ENCODE results near the gene HMGCLL1.

HMGCLL1 gene

DNA sequence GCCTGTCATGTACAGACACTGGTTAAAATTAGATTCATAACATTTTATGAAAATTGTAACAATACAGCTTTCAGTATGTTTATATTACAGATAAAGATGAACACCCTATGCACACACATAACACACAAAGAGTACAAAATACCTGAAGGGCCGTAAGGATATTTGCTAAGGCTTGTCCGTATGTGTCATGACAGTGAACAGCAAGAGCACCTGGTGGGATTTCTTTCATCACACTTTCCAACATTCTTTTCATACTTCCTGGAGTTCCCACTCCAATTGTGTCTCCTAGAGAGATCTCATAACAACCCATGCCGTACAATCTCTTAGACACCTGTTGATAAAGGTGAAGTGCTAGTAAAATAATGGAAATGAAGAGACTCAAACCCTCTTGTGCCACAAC, 83.7 kb downstream of the HMGCLL1 start:
- Histone ChIP-seq H3K27me3 (ENCODE audit: control insufficient read depth, insufficient read depth, low read length) (no peaks in the 10 kb centered on the region), H3K4me3 (ENCODE audit: low read length) (no peak overlapping the region), H3K36me3 (ENCODE audit: control insufficient read depth, insufficient read depth, low read length) (no peaks in the 10 kb centered on the region), H3K9me3 (ENCODE audit: control insufficient read depth, insufficient read depth, low read length) (no peaks in the 10 kb centered on the region), H3K27ac (ENCODE audit: low read length) (no peak overlapping the region), H3K4me1 (ENCODE audit: control insufficient read depth, insufficient read depth, low read length) (no peaks in the 10 kb centered on the region)
- DNase-seq (ENCODE audit: low read depth, low spot score), result no peak
- no CpG with 5 or more reads among the region's 3 CpGs for WGBS (ENCODE audit: insufficient coverage, insufficient read length)

DNA sequence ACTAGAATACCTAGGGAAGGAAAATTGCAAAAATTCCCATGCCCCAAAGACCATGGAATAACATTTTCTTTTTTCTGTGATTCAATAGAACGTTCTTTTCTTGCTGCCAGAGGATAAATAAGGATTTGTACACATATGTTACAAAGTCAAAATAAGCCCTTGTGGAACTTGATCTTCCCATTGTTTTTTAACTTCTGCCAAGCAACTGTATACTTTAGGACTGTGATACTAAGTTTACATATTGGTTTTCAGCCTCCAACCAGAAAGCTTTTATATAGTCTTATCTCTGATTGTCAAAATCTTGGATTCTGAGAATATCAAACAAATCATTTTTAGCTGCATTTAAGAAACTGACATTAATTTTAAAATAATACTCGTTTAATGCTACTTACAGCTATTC, 84.6 kb downstream of the HMGCLL1 start:
- DNase-seq (ENCODE audit: low read depth, low spot score), result no peak
- no peak overlapping the region for H3K27ac ChIP-seq (ENCODE audit: low read length)
- WGBS (ENCODE audit: insufficient coverage, insufficient read length), result no CpG with 5 or more reads among the region's 2 CpGs
- H3K9me3 ChIP-seq (ENCODE audit: control insufficient read depth, insufficient read depth, low read length), result no peaks in the 10 kb centered on the region
- H3K36me3 ChIP-seq (ENCODE audit: control insufficient read depth, insufficient read depth, low read length), result no peaks in the 10 kb centered on the region
- no peaks in the 10 kb centered on the region for H3K27me3 ChIP-seq (ENCODE audit: control insufficient read depth, insufficient read depth, low read length)
- no peaks in the 10 kb centered on the region for H3K4me1 ChIP-seq (ENCODE audit: control insufficient read depth, insufficient read depth, low read length)
- no peak overlapping the region for H3K4me3 ChIP-seq (ENCODE audit: low read length)

DNA sequence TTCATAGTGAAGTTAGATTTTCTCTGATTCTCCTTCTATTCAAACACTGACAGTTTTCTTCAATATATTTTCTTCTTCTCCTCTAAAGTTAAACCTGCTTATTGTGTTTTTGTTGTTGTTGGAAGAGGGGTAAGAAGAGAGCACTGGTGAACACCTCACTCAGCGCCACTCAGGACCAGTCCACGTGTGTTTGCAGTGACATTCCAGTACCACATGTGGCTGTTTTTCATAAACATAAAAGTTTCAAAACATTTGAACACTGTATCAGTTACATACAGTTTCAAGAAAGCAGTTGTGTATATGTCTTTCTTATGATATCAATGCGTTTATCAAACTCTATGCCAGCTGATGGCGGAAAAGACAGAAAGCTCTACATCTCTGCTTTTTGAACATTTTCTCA, 86.7 kb downstream of the HMGCLL1 start:
- no peaks in the 10 kb centered on the region for H3K27me3 ChIP-seq (ENCODE audit: control insufficient read depth, insufficient read depth, low read length)
- no peak overlapping the region for H3K4me3 ChIP-seq (ENCODE audit: low read length)
- no peak overlapping the region for H3K27ac ChIP-seq (ENCODE audit: low read length)
- no peaks in the 10 kb centered on the region for H3K4me1 ChIP-seq (ENCODE audit: control insufficient read depth, insufficient read depth, low read length)
- no peak for DNase-seq (ENCODE audit: low read depth, low spot score)
- WGBS (ENCODE audit: insufficient coverage, insufficient read length), result no CpG with 5 or more reads among the region's 4 CpGs
- no peaks in the 10 kb centered on the region for H3K36me3 ChIP-seq (ENCODE audit: control insufficient read depth, insufficient read depth, low read length)
- H3K9me3 ChIP-seq (ENCODE audit: control insufficient read depth, insufficient read depth, low read length), result no peaks in the 10 kb centered on the region

DNA sequence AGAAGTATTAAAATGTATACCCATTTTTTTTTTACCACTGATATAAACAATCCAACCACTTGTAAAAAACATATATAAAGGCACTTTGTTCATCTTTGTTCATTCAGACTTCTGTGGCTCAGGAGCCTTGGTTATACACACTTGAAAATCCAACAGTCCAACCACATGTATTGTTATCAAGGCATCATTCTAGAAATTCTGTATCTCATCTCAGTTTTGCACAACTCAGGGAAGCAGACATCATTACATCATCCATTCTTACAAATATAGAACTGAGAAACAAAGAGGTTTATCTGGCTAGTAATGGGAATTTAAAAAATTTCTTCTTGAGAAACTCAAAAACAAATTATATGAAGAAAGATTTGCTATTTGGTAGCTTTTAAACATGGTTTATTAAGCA, 88.1 kb downstream of the HMGCLL1 start:
- no peaks in the 10 kb centered on the region for H3K9me3 ChIP-seq (ENCODE audit: control insufficient read depth, insufficient read depth, low read length)
- no peak for DNase-seq (ENCODE audit: low read depth, low spot score)
- no peak overlapping the region for H3K4me3 ChIP-seq (ENCODE audit: low read length)
- H3K27me3 ChIP-seq (ENCODE audit: control insufficient read depth, insufficient read depth, low read length), result no peaks in the 10 kb centered on the region
- no peaks in the 10 kb centered on the region for H3K36me3 ChIP-seq (ENCODE audit: control insufficient read depth, insufficient read depth, low read length)
- no peaks in the 10 kb centered on the region for H3K4me1 ChIP-seq (ENCODE audit: control insufficient read depth, insufficient read depth, low read length)
- no peak overlapping the region for H3K27ac ChIP-seq (ENCODE audit: low read length)

DNA sequence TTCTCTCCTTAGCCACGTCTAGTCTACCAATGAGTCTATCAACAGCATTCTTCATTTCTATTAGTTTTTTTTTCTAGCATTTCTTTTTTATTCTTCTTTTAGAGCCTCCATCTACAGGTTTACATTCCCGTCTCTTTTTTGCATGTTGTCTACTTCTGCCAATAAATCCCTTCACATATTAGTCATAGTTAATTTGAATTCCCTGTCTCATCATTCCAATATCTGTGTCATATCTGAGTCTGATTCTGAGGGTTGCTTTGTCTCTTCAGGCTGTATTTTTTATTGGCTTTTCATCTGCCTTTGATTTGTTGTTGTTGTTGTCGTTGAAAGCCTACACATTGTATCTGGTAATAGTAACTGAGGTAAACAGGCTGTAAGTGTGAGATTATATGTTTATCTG, 104.6 kb downstream of the HMGCLL1 start:
- WGBS (ENCODE audit: insufficient coverage, insufficient read length), result no CpG with 5 or more reads among the region's 3 CpGs
- Histone ChIP-seq H3K9me3 (ENCODE audit: control insufficient read depth, insufficient read depth, low read length) (no peaks in the 10 kb centered on the region), H3K27me3 (ENCODE audit: control insufficient read depth, insufficient read depth, low read length) (no peaks in the 10 kb centered on the region), H3K27ac (ENCODE audit: low read length) (no peak overlapping the region), H3K36me3 (ENCODE audit: control insufficient read depth, insufficient read depth, low read length) (no peaks in the 10 kb centered on the region), H3K4me3 (ENCODE audit: low read length) (no peak overlapping the region), H3K4me1 (ENCODE audit: control insufficient read depth, insufficient read depth, low read length) (no peaks in the 10 kb centered on the region)
- DNase-seq (ENCODE audit: low read depth, low spot score), result no peak

DNA sequence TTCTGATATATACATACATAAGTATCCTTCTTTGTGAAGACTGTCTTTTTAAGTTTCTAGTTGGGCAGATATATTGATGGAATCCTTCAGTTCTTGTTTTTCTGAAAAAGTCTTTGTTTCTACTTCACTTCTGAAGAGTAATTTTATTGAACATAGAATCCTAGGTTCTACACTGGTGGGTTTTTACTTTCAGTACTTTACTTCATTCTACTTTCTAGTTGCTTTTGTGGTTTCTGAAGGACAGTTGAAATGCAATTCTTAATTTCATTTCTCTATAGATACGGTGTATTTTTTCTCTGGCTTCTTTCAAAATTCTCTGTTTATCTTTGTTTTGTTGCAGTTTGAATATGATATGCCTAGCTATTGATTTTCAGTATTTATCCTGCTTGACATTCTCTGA, 105.3 kb downstream of the HMGCLL1 start:
- no peak overlapping the region for H3K27ac ChIP-seq (ENCODE audit: low read length)
- no peaks in the 10 kb centered on the region for H3K9me3 ChIP-seq (ENCODE audit: control insufficient read depth, insufficient read depth, low read length)
- no peak for DNase-seq (ENCODE audit: low read depth, low spot score)
- no peaks in the 10 kb centered on the region for H3K4me1 ChIP-seq (ENCODE audit: control insufficient read depth, insufficient read depth, low read length)
- WGBS (ENCODE audit: insufficient coverage, insufficient read length), result no CpG with 5 or more reads among the region's 1 CpG
- H3K27me3 ChIP-seq (ENCODE audit: control insufficient read depth, insufficient read depth, low read length), result no peaks in the 10 kb centered on the region
- no peaks in the 10 kb centered on the region for H3K36me3 ChIP-seq (ENCODE audit: control insufficient read depth, insufficient read depth, low read length)
- H3K4me3 ChIP-seq (ENCODE audit: low read length), result no peak overlapping the region

DNA sequence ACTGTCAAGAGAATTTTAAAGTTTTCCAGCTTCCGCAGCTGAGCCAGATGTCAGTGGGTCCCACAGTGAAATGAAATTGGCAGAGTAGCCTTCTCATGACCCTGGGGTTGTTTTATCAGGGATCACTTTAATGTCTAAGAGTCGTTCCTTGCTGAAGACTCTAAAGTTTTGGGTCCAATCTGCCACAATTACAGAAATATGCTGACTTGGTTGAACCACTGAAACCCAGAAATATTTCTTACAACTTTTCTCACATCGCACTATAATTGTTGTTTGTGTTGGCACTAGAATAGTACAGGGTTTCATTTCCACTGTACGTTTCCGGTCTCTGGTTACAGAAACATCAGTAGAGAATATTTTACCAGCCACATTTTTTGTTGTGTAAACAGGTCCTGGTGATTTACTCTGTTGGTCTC, 109.0 kb downstream of the HMGCLL1 start:
- Histone ChIP-seq H3K4me1 (ENCODE audit: control insufficient read depth, insufficient read depth, low read length) (no peaks in the 10 kb centered on the region), H3K27me3 (ENCODE audit: control insufficient read depth, insufficient read depth, low read length) (no peaks in the 10 kb centered on the region), H3K9me3 (ENCODE audit: control insufficient read depth, insufficient read depth, low read length) (no peaks in the 10 kb centered on the region), H3K36me3 (ENCODE audit: control insufficient read depth, insufficient read depth, low read length) (no peaks in the 10 kb centered on the region), H3K4me3 (ENCODE audit: low read length) (no peak overlapping the region), H3K27ac (ENCODE audit: low read length) (no peak overlapping the region)
- no CpG with 5 or more reads among the region's 5 CpGs for WGBS (ENCODE audit: insufficient coverage, insufficient read length)
- DNase-seq (ENCODE audit: low read depth, low spot score), result no peak

DNA sequence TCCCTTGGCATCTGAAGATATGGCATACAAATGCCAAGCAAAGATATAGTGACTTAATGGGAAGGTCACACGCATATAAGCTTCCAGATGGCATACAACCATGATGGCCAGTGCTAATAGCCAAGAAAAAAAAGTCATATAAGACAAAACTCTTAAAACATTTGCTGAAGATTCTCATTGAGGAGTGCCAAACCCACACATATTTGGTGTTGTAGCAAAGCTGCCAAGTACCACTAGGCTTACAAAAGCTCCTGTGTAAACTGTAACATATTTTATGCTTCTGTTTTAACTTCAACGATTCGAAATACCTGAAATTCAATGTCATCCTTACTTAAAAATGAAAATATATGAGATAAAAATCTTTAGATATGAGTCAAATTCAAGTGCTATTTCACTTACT, 123.0 kb downstream of the HMGCLL1 start:
- H3K9me3 ChIP-seq (ENCODE audit: control insufficient read depth, insufficient read depth, low read length), result no peaks in the 10 kb centered on the region
- no peaks in the 10 kb centered on the region for H3K4me1 ChIP-seq (ENCODE audit: control insufficient read depth, insufficient read depth, low read length)
- H3K27ac ChIP-seq (ENCODE audit: low read length), result no peak overlapping the region
- no peak overlapping the region for H3K4me3 ChIP-seq (ENCODE audit: low read length)
- H3K36me3 ChIP-seq (ENCODE audit: control insufficient read depth, insufficient read depth, low read length), result no peaks in the 10 kb centered on the region
- no CpG with 5 or more reads among the region's 3 CpGs for WGBS (ENCODE audit: insufficient coverage, insufficient read length)
- DNase-seq (ENCODE audit: low read depth, low spot score), result no peak
- no peaks in the 10 kb centered on the region for H3K27me3 ChIP-seq (ENCODE audit: control insufficient read depth, insufficient read depth, low read length)

DNA sequence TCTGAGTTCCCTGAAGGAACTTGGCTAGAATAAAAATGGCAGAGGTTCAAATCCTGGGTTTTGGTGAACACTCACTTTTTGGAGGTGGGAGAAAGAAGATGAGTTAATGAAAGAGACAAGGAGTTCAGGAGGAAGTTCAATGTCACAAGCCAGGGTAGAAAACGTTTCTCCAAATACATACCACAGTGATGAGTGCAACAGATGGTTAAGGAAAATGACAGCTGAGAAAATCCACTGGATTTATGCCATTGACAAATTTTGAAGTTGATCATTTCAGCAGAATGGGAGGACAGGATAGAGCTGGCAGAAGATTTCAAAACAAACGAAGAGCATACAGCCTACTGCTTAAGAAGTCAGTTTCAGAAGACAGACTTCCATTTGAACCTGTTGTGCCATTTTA, 129.0 kb downstream of the HMGCLL1 start:
- Histone ChIP-seq H3K27ac (ENCODE audit: low read length) (no peak overlapping the region), H3K4me3 (ENCODE audit: low read length) (no peak overlapping the region), H3K36me3 (ENCODE audit: control insufficient read depth, insufficient read depth, low read length) (no peaks in the 10 kb centered on the region), H3K4me1 (ENCODE audit: control insufficient read depth, insufficient read depth, low read length) (no peaks in the 10 kb centered on the region), H3K27me3 (ENCODE audit: control insufficient read depth, insufficient read depth, low read length) (no peaks in the 10 kb centered on the region), H3K9me3 (ENCODE audit: control insufficient read depth, insufficient read depth, low read length) (no peaks in the 10 kb centered on the region; the same call in 1 of the 2 replicates)
- WGBS (ENCODE audit: insufficient coverage, insufficient read length), result no CpG with 5 or more reads among the region's 2 CpGs
- DNase-seq (ENCODE audit: low read depth, low spot score), result no peak

DNA sequence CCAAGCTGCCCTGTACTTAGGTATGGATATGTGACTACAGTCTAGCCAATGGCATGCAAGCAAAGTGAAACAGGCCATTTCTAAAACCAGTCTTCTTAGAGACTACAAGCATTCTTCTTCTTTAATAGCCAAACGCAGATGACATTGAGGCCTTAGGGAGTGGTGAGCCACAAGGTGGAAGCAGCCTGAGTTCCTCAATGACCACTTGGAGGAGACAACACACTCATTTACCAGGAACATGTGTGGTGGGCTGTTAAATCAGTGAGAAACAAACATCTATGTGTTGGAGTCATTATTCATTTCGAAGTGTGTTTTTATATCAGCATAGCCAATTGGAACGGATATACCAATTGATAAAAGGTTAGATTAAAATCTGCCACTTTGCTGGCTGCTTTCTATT, 129.8 kb downstream of the HMGCLL1 start:
- Histone ChIP-seq H3K27ac (ENCODE audit: low read length) (no peak overlapping the region), H3K4me1 (ENCODE audit: control insufficient read depth, insufficient read depth, low read length) (no peaks in the 10 kb centered on the region), H3K4me3 (ENCODE audit: low read length) (no peak overlapping the region), H3K9me3 (ENCODE audit: control insufficient read depth, insufficient read depth, low read length) (no peaks in the 10 kb centered on the region; the same call in 1 of the 2 replicates), H3K36me3 (ENCODE audit: control insufficient read depth, insufficient read depth, low read length) (no peaks in the 10 kb centered on the region), H3K27me3 (ENCODE audit: control insufficient read depth, insufficient read depth, low read length) (no peaks in the 10 kb centered on the region)
- DNase-seq (ENCODE audit: low read depth, low spot score), result peak; percentile 4
- no CpG with 5 or more reads among the region's 3 CpGs for WGBS (ENCODE audit: insufficient coverage, insufficient read length)

DNA sequence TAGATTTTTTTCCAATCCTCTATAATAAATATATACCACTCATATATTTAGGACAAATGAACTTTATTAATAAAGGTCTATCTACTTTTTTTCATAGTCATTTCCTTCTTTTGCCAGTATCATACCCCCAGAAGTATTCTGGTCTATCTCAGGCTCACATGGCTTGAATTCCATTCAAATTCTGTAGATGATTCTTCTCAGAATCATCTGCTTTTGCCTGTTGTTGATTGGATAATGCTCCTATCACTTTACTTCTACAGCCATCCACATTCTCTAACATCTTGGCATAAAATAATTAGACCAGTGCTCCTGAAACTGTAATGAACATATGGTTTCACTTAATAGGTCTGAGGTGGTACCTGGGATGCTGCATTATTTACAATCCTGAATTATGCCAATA, 130.5 kb downstream of the HMGCLL1 start:
- no peaks in the 10 kb centered on the region; the same call in 1 of the 2 replicates for H3K9me3 ChIP-seq (ENCODE audit: control insufficient read depth, insufficient read depth, low read length)
- no peaks in the 10 kb centered on the region for H3K4me1 ChIP-seq (ENCODE audit: control insufficient read depth, insufficient read depth, low read length)
- no peak for DNase-seq (ENCODE audit: low read depth, low spot score)
- H3K27ac ChIP-seq (ENCODE audit: low read length), result no peak overlapping the region
- H3K27me3 ChIP-seq (ENCODE audit: control insufficient read depth, insufficient read depth, low read length), result no peaks in the 10 kb centered on the region
- no peaks in the 10 kb centered on the region for H3K36me3 ChIP-seq (ENCODE audit: control insufficient read depth, insufficient read depth, low read length)
- no peak overlapping the region for H3K4me3 ChIP-seq (ENCODE audit: low read length)

Measured in iPS DF 6.9 (cell line).